GM15510 (cell line): ENCODE measurements around the gene OR10G3.

Experiments used
- POLR2A ChIP-seq: IDR thresholded peaks from 3 replicates; pipeline ENCODE4 v1.6.1; 2011; ENCODE audit warnings: borderline replicate concordance; ENCODE audit not compliant: insufficient read length; ENCODE audit errors: extremely low read depth

OR10G3 gene

GRCh38 chr14:21579976-21580375 is at the start of gene OR10G3:
Gene OR10G3 (minus strand): TSS chr14:21580076. CDS start chr14:21570744, 9,332 bp downstream.
- TF ChIP-seq POLR2A, result no peak

DNA sequence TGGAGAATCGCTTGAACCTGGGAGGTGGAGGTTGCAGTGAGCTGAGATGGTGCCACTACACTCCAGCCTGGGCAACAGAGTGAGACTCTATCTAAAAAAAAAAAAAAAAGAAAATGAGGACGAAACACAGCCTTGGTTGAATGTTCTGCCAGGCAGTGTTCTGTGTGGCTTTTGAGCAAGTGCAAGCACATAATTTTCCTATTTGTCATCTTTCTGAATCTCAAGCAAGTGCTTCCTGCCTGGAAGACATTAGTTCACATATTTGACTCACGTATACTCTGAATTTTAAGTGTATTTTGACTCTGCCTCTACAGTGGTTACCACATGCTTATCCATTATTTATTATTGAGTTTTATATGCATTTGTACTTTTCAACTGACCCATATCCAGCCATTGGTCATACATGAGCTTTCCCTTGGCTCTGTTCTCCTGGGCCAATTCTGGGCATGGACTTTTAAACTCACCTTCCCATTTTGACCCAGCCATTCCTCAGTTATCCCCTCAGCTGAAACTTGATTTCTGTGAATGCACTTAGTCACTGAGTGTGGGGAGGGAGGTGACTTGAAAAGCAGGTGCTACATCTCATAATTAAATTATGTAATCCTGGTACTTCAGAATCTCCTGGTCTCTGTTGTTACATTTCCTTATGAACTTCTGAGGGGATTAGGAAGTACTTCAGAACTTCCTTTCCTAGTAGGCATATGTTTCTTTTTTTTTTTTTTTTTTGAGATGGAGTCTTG is 46.8 kb upstream of the OR10G3 start:
- TF ChIP-seq POLR2A, result no peak

- TF ChIP-seq POLR2A, result no peak
These were observed 37.7 kb upstream of the OR10G3 start for GRCh38 chr14:21617614-21618013.

GRCh38 chr14:21614240-21614639 is 34.4 kb upstream of the OR10G3 start:
- no peak for TF ChIP-seq POLR2A

- no peak for TF ChIP-seq POLR2A
These were observed 32.4 kb upstream of the OR10G3 start for GRCh38 chr14:21612324-21612723.

GRCh38 chr14:21589317-21589716 is 9.4 kb upstream of the OR10G3 start:
- TF ChIP-seq POLR2A, result no peak

- no peak for TF ChIP-seq POLR2A
These were observed 4.2 kb downstream of the OR10G3 start for GRCh38 chr14:21575661-21576060.

DNA sequence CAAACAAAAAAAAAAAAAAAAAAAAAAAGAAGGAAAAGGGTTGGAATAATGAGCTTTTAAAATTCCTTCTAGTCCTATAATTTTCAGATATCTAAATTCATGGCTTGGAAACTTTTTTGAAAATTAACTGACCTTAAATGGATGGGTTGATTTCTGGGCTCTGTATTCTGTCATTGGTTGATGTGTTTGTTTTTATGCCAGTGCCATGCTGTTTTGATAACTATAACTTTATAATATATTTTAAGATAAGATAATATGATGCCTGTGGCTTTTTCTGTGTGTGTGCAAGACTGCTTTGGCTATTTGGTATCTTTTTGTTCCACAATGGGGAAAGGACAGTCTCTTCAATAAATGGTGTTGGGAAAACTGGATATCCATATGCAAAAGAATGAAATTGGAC is 7.3 kb downstream of the OR10G3 start:
- TF ChIP-seq POLR2A, result no peak

DNA sequence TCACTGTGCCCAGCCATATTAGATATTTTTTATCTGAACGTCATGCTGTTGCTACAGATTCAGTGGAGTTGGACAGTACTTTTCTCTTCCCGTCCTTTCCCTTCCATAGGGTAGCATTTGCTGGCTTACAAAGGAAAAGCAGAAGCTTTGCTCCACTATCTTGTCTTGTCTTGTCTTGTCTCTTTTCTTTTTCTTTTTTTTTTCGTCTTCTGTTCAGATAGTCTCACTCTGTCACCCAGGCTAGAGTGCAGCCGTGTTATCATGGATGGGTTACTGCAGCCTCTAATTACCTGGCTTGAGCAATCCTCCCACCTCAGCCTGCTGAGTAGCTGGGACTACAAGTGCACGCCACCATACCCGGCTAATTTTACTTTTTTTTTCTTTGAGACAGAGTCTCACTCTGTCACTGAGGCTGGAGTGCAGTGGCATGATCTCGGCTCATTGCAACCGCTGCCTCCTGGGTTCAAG is 21.1 kb downstream of the OR10G3 start:
- no peak for TF ChIP-seq POLR2A

DNA sequence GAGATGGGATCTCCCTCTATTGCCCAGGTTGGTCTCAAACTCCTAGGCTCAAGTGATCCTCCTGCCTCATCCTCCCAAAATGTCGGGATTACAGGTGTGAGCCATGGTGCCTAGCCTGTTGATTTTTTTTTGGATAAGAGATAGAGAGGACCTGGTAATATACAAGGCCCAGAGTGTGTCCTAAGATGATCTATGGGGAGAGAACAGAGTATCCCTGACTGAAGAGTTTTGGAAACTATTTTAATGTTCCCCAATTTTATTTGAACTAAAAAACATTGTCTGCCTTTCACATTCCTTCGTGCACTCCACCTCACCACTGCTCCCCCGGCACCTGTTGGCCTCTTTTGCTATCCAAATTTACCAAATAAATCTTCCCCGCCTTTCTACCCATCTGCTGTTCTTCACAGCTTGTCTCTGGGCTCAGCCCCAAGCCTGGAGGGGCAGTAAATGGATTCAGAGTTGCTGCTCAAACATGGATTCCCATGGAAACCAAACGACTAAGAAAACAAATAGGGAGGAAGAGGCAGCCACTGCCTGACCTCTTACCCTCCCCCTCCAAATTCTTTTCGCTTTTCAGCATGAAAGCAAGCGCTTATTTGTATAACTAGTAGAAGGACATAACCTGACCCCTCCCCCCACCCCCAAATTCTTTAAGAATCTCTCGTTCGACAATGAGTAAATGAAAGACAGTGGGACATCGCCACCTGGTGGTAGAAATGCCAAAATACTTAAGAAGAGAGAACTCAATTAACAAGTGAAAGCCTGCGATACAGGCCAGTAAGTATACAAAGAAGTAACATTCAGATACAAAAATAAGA is 22.6 kb downstream of the OR10G3 start:
- TF ChIP-seq POLR2A, result no peak

- TF ChIP-seq POLR2A, result no peak
These were observed 23.3 kb downstream of the OR10G3 start for GRCh38 chr14:21556378-21557083.

DNA sequence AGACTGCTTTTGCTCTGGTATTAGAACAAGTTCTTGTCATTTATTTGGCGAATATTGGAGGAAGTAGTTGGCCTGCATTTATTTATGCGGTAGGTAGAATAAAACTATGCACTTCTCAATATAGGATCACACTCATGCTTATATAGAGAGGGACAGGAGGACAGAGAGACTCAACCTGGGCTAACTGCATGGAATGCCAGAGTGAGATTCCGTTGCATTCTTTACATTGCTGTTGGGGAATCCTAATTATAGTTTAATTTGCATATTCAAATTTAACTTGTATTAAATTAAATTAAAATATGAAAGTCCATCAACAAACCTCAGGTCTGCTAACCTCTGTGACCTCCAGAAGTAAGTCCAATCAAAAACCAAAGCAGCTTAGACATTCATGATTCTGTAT is 26.6 kb downstream of the OR10G3 start:
- TF ChIP-seq POLR2A, result no peak

GRCh38 chr14:21543963-21544362 is 35.9 kb downstream of the OR10G3 start:
- TF ChIP-seq POLR2A, result no peak

DNA sequence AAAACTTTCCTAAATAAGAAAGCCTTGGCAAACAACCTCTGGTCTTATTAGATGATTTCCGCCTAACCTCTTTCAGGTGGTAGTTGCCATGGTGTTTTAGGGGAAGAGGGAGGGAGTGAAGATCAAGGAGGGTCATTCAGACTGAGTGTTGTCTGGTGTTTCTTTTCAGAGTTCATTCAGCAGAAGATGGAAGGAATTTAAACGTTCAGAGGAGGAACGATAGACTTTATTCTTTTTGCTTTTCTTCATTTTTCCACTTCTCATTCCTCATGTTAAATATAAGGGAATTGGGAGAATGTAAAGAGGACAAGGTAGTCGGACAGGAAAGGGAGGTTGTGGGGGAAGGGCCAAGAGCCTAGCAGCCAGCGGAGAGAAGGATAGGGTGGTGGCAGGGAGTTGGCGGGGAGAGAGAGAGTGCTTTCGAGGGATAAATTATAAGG is 36.3 kb downstream of the OR10G3 start:
- TF ChIP-seq POLR2A, result no peak
